Activated naive CD4-positive, alpha-beta T cell treated with anti-CD3 and anti-CD28 coated beads, Interleukin-2, amount 50 U/mL, for 24 hours (primary cell): ENCODE data around the gene ADCK2.
A peak's percentile ranks its signal among the peaks of the same experiment; 100 is the strongest.
"Not testable (repeated sequence)": the region's sequence is repeated elsewhere in the genome, so short reads cannot be mapped to it uniquely, and the experiment has no call there.

Experiments used
- H3K27ac Mint-ChIP-seq: one replicate; pipeline ENCODE4 v1.8.0; 2021; ENCODE audit warnings: mild to moderate bottlenecking, mixed read lengths
- H3K27me3 Mint-ChIP-seq: one replicate; pipeline ENCODE4 v1.8.0; 2021; ENCODE audit warnings: mixed read lengths
- H3K36me3 Mint-ChIP-seq: one replicate; pipeline ENCODE4 v1.8.0; 2021; ENCODE audit warnings: mixed read lengths
- H3K4me1 Mint-ChIP-seq: one replicate; pipeline ENCODE4 v1.8.0; 2021; ENCODE audit warnings: mixed read lengths
- H3K4me3 Mint-ChIP-seq: one replicate; pipeline ENCODE4 v1.8.0; 2021; ENCODE audit warnings: mild to moderate bottlenecking, mixed read lengths
- H3K9me3 Mint-ChIP-seq: one replicate; pipeline ENCODE4 v1.8.0; 2021; ENCODE audit warnings: mixed read lengths

ADCK2 gene

GRCh38 chr7:140641524-140642195, 31.1 kb upstream of the ADCK2 start:
- Mint-ChIP-seq H3K4me3 (peak overlapping the region; percentile 8), H3K9me3 (no peaks in the 10 kb centered on the region), H3K36me3 (no peaks in the 10 kb centered on the region)

DNA sequence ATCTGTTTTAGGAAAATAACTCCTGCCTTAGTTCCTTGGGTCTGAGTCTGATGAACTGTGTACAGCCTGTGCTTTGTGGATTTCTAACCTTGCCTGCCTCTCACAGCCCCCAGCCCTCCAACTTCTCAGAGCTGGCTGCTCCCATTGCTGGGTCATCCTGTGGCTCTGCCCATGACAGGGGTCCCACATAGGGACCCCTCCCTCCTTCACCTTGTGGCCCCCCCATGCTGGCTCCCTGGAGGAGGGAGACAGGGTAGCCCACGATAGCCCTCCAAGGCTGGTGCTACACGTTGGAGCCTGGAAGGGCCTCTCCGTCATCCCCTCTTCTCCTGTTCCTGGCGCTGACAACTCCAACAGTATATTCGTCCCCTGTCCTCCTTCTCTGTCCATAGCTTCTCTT, 29.3 kb upstream of the ADCK2 start:
- peaks cover 26% of the 10 kb centered on the region for H3K27me3 Mint-ChIP-seq
- H3K36me3 Mint-ChIP-seq, result no peaks in the 10 kb centered on the region
- no peak overlapping the region for H3K27ac Mint-ChIP-seq
- peaks cover 23% of the 10 kb centered on the region for H3K4me1 Mint-ChIP-seq
- no peak overlapping the region for H3K4me3 Mint-ChIP-seq
- no peaks in the 10 kb centered on the region for H3K9me3 Mint-ChIP-seq

More at GRCh38 chr7:140641524-140642195, 31.1 kb upstream of the ADCK2 start:
- Mint-ChIP-seq H3K27ac (no peak overlapping the region), H3K4me1 (peaks cover 17% of the 10 kb centered on the region), H3K27me3 (peaks cover 38% of the 10 kb centered on the region)

DNA sequence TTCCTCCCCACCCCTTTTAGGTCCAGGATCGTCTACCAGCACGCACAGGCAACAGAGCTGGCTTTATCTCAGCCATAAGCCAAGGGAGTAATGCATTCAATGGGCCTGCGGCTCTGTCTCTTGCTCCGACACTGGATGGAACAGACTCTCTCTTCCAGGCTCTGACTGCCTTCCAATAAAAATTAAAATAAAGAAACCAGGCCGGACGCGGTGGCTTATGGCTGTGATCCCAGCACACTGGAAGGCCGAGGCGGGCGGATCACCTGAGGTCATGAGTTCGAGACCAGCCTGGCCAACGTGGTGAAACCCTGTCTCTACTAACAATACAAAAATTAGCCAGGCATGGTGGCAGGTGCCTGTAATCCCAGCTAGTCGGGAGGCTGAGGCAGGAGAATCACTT, 28.0 kb upstream of the ADCK2 start:
- peaks cover 17% of the 10 kb centered on the region for H3K27me3 Mint-ChIP-seq
- not testable (repeated sequence) for H3K27ac Mint-ChIP-seq, H3K36me3 Mint-ChIP-seq

DNA sequence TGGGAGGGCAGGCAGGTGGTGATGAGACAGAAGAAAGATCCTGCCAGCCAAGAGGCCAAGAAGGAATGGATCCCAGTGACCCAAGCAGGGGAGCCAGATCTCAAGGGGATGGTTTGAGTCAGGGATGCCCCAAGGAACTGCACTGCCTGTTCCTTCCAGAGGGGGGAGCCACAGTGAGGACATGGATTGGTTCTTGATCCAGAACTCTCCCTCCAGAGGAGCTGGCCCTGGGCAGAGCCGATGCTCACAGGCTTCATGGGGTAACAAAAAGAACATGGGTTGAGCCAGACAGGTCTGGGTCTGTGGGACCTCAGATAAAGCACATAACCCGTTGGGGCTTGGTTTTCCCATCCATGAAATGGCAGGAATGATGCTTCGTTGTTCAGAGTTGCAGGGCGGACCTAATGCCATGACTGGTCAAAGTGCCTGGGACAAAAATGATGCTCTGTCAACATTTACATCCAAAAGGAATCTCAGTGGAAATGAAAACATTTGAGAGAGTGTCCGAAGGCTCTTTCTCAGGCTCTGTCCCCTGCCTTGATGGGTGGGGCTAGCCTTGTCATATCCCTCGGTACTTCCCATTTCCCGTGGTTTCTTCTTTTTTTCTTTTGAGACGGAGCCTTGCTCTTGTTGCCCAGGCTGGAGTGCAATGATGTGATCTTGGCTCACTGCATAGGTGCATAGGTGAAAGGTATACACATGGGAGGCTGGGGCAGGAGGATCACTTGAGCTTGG, 27.4 kb upstream of the ADCK2 start:
- H3K4me1 Mint-ChIP-seq, result peaks cover 13% of the 10 kb centered on the region
- no peak overlapping the region for H3K27ac Mint-ChIP-seq
- no peaks in the 10 kb centered on the region for H3K36me3 Mint-ChIP-seq
- H3K27me3 Mint-ChIP-seq, result peaks cover 14% of the 10 kb centered on the region
- no peaks in the 10 kb centered on the region for H3K9me3 Mint-ChIP-seq
- no peak overlapping the region for H3K4me3 Mint-ChIP-seq

More for the DNA sequence above, 28.0 kb upstream of the ADCK2 start:
- not testable (repeated sequence) for H3K4me3 Mint-ChIP-seq, H3K9me3 Mint-ChIP-seq
- H3K4me1 Mint-ChIP-seq, result peaks cover 16% of the 10 kb centered on the region

DNA sequence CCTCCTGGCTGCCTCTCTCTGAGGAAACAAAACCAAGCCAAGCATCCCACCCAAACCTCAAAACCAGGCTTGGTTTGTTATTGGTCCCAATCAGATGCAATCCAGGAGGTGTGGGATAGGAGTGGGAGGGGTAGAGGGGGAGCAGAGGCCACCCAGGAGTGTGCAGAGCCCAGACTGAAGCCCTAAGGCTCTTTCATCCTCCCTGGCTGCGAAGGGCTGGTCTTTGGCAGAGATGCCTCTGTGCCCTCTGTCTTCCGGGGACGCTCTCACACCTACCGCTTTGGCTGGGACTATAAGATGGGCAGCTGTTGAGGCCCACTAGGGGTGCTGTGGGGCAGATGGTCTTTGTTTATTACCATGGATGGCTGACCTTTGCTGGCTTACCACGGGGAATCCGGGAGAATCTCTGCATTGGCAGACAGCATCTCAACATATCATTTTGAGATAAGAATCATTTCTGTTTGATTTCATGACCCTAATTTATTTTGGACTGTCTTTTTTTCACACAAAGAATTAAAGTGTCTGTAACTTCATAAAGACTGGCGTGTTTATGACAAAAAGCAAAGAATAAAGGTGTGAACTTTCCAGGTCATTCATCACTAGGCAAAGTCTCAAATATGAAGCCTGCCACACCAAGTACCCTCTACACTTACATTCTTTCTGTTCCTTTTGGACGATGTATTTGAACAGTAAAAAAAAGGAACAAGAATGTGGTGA, 25.7 kb upstream of the ADCK2 start:
- Mint-ChIP-seq H3K36me3 (no peaks in the 10 kb centered on the region), H3K4me3 (no peak overlapping the region), H3K9me3 (no peaks in the 10 kb centered on the region), H3K4me1 (peaks cover 5% of the 10 kb centered on the region), H3K27ac (no peak overlapping the region), H3K27me3 (peaks cover 6% of the 10 kb centered on the region)

DNA sequence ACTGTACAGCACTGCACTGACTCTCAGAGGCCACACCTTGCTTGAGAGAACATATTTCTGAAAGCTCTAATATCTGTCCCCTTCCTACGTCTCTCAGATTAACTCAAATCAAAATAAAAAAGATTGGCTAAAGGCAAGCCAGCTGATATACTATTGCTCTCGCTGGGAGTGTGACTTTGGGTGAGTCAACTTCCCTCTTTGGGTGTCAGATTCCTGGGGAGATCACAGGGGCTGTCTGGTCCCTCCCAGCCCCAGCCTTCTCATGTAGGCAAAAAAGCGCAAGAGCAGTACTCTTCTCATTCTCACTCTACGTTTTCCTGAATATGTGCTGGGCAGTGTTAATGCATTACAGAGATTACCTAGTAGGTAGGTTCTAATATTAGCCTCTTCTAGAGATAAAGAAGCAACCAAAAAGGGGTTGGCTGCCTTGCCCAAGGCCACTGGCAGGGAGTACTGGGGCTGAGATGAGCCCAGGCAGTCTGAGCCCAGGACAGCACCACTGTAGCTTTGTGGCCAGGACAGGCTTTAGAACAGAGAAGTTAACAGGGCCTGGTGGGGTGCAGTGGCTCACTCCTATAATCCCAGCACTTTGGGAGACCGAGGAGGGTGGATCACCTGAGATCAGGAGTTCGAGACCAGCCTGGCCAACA, 23.1 kb upstream of the ADCK2 start:
- Mint-ChIP-seq H3K27ac (no peak overlapping the region), H3K27me3 (no peaks in the 10 kb centered on the region), H3K4me1 (peaks cover 11% of the 10 kb centered on the region), H3K4me3 (no peak overlapping the region), H3K9me3 (no peaks in the 10 kb centered on the region), H3K36me3 (no peaks in the 10 kb centered on the region)

DNA sequence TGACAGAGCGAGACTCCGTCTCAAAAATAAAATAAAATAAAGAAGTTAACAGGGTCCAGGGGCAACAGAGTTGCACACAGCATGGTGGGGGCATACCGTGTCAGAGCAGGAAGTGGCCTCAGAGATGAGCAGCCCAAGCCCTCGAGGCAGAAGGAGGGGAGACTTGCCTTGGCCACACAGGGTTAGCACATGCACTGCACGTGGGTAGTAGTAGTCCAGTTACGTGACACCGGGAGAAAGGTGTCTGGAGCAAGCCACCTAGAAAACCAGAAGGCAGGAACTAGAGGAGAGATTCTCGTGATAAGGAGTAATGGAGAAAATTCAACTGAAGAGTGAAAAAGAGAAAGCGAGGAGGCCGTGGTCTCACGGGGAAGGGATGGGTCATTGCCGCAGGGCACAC, 22.4 kb upstream of the ADCK2 start:
- Mint-ChIP-seq H3K36me3 (no peaks in the 10 kb centered on the region), H3K9me3 (no peaks in the 10 kb centered on the region), H3K27me3 (no peaks in the 10 kb centered on the region), H3K4me3 (no peak overlapping the region), H3K4me1 (peaks cover 11% of the 10 kb centered on the region), H3K27ac (no peak overlapping the region)

- Mint-ChIP-seq H3K4me1 (peaks cover 23% of the 10 kb centered on the region), H3K27me3 (no peaks in the 10 kb centered on the region), H3K4me3 (no peak overlapping the region), H3K27ac (peak overlapping the region; percentile 33), H3K36me3 (no peaks in the 10 kb centered on the region), H3K9me3 (no peaks in the 10 kb centered on the region)
These were observed 19.2 kb upstream of the ADCK2 start for GRCh38 chr7:140653319-140654108.

DNA sequence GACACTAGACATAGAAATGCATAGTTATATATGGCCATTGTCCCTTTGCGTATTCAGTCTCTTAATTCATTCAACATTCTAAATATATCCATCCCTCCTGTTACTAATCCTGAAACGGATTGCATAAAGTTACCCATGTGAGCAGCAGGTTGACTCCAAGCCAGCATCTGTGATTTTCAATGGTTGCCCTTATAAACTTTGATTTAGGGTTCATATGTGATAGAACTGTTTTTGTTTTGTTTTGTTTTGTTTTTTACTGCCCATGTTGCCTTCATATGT, 18.7 kb upstream of the ADCK2 start:
- no peak overlapping the region for H3K27ac Mint-ChIP-seq
- H3K4me1 Mint-ChIP-seq, result peaks cover 23% of the 10 kb centered on the region
- no peaks in the 10 kb centered on the region for H3K9me3 Mint-ChIP-seq

DNA sequence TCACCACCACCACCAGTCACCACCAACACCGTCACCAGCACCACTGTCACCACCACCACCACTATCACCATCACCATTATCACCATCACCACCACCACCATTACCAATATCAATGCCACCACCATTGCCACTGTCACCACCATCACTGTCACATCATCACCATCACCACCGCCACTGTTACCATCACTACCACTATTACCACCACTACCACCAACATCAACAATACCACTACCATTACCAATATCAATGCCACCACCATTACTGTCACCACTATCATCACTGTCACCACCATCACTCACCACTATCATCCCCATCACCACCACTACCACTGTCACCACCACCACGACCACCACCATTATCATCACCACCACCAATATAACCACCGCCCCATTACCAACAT, 18.1 kb upstream of the ADCK2 start:
- Mint-ChIP-seq H3K4me1 (peaks cover 23% of the 10 kb centered on the region), H3K9me3 (no peaks in the 10 kb centered on the region), H3K27ac (no peak overlapping the region), H3K4me3 (no peak overlapping the region), H3K27me3 (no peaks in the 10 kb centered on the region), H3K36me3 (no peaks in the 10 kb centered on the region)

More for the DNA sequence above, 18.7 kb upstream of the ADCK2 start:
- no peaks in the 10 kb centered on the region for H3K36me3 Mint-ChIP-seq
- no peaks in the 10 kb centered on the region for H3K27me3 Mint-ChIP-seq
- no peak overlapping the region for H3K4me3 Mint-ChIP-seq

DNA sequence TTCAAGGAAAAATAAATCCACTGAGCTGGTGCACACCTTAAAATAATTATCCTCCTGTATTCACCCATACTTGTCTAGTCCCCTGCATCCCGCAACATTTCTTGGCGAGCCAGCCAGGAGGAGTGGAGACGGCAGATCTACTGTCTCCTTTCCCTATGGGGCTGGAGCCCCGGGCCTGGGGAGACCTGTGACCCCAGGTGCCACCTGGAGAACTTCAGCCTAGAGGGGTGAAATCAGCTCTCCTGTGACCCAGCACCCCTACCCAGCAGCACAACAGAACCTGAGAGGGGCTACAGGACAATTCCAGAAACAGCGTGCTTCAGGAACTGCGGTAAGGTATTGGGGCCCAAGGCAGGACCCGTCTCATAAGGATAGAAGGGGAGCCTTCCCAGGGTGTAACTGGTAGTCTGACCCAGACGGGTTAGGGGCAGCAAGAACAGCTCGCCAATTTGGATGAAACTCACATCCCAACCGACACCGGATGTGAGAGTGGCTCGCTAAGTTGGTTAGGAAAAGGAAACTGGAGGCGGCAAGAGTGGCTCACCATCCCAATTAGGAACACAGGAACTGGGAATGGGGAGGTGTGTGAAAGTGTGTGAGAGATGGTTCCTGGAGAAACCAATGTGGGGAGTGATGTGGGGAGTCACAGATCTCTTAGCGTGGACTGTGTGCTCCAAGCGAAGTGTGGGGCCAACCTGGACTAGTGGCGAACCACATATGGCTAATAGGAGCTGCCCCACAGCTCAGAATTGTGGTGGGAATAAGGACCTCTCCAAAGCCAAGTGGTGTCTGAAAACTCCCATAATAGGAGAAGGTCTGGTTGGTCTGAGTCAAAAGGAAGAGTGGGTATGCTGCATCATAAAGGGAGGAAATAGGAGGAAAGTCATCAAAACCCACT, 17.0 kb upstream of the ADCK2 start:
- H3K9me3 Mint-ChIP-seq, result no peaks in the 10 kb centered on the region
- H3K27ac Mint-ChIP-seq, result peak overlapping the region; percentile 66
- H3K27me3 Mint-ChIP-seq, result no peaks in the 10 kb centered on the region
- H3K4me1 Mint-ChIP-seq, result peaks cover 23% of the 10 kb centered on the region
- no peaks in the 10 kb centered on the region for H3K36me3 Mint-ChIP-seq
- peak overlapping the region; percentile 87 for H3K4me3 Mint-ChIP-seq

DNA sequence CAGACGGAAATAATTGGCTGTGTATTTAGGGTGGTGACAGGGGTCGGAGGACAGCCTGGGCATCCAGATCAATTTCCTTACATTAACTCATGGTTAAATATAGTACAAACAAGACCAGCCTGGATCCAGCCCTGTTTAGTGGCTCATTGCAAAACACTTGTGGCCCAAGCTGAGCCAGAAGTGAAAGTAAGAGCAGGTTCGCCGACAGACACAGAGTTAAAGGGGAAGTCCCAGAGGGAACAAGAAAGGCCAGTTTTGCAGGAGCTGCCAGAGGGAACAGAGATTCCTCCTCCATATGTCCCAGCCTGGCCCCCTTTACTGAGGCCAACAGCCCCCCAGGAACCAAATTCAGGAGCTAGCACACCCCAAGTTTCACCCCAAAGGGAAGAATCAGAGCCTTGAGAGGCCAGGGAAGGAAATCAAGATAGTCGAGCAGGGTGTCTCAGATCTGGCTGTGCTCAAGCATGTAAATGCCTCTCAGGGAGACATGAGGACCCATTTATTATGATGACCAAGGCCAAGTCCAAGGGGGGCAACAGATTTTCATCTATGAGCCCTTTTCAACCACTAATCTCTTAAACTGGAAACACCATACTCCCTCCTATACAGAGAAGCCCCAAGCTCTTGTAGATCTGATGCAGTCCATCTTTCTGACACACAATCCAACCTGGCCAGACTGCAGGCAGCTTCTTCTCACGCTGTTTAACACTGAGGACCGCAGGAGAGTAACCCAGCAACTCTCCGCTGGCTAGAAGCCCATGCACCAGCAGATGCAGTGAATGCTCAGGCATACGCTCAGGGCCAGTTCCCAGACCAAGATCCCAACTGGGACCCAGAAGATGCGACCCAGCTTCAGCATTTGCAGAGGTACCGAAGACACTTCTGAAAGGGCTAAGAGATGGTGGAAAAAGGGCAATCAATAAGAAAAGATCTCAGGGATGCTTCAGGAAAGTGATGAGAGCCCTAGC, 15.9 kb upstream of the ADCK2 start:
- H3K4me1 Mint-ChIP-seq, result peaks cover 23% of the 10 kb centered on the region
- no peak overlapping the region for H3K27ac Mint-ChIP-seq
- H3K27me3 Mint-ChIP-seq, result no peaks in the 10 kb centered on the region
- no peaks in the 10 kb centered on the region for H3K9me3 Mint-ChIP-seq
- no peaks in the 10 kb centered on the region for H3K36me3 Mint-ChIP-seq
- peak overlapping the region; percentile 87 for H3K4me3 Mint-ChIP-seq

DNA sequence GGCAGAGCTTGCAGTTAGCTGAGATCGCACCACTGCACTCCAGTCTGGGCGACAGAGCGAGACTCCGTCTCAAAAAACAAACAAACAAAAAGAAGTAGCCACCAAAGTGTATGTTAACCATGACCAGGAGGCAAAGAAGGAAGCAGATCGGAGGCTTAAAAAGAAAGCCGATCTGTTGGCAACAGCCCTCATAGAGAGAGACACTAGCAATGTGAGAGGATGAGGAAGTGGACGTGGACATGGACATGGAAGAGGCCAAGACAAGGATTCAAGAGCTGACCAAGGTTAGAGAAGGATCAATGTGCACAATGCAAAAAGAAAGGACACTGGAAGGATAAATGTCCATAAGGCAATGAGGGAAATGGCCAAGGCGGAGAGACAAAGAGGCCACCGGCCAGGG, 14.9 kb upstream of the ADCK2 start:
- H3K4me3 Mint-ChIP-seq, result no peak overlapping the region
- H3K4me1 Mint-ChIP-seq, result peaks cover 23% of the 10 kb centered on the region
- H3K36me3 Mint-ChIP-seq, result no peaks in the 10 kb centered on the region
- no peaks in the 10 kb centered on the region for H3K27me3 Mint-ChIP-seq
- H3K27ac Mint-ChIP-seq, result no peak overlapping the region
- no peaks in the 10 kb centered on the region for H3K9me3 Mint-ChIP-seq
